ENCODE results near the gene HPSE2.

DNA sequence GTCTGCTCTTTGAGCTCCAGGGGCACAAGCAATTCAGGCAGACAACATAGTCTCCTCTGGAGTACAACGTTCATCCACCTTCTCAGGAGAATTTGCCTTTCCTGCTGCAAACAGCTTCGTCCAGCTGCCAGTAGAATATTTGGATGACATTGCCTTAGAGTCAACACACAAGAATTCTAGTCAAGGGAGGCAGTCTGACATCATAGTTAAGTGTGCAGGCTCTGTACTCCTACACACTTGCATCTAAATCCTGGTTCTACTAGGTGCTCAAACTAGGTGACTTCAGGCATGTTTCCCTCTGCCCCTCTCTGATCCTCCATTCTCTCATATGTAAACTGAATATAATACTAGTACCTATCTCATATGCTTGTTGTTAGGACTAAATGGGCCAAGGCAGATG, 314.8 kb downstream of the HPSE2 start:
- TF ChIP-seq POLR2AphosphoS5 (IDR thresholded peaks at IDR 0.05; ENCODE audit: low read depth, low read length) (no peak), REST (IDR thresholded peaks at IDR 0.05; ENCODE audit: insufficient read depth in 1 of 2, low read depth in 2 of 2, low read length in 2 of 2) (no peak), SIN3A (IDR thresholded peaks at IDR 0.05; ENCODE audit: borderline replicate concordance, insufficient read depth, low read length) (no peak), TAF1 (IDR thresholded peaks at IDR 0.05; ENCODE audit: borderline replicate concordance, insufficient read depth, low read length) (no peak), FOXP2 (optimal IDR thresholded peaks at IDR 0.05; ENCODE audit: borderline replicate concordance, extremely low read depth, extremely low read length, insufficient read depth) (no peak)

Measured in PFSK-1 (cell line).